ENCODE results near the gene CCDC57. TPM values are rescaled to one million over a fixed set of nuclear protein-coding genes. Genes with fewer than 3 reads are reported as not detected.

CCDC57 gene
- total RNA-seq, 1 donor from 2014 or later, result 37.2 TPM

- Mint-ChIP-seq H3K27ac (ENCODE audit: unreplicated experiment) (no peak overlapping the region), H3K9me3 (ENCODE audit: unreplicated experiment) (no peaks in the 10 kb centered on the region), H3K4me1 (ENCODE audit: unreplicated experiment) (peaks cover 3% of the 10 kb centered on the region), H3K36me3 (ENCODE audit: low read depth, unreplicated experiment) (no peaks in the 10 kb centered on the region), H3K4me3 (ENCODE audit: unreplicated experiment) (no peak overlapping the region), H3K27me3 (ENCODE audit: unreplicated experiment) (peaks cover 5% of the 10 kb centered on the region)
- no peak for TF ChIP-seq CTCF (IDR thresholded peaks at IDR 0.05; ENCODE audit: unreplicated experiment)
- peak; percentile 50 for DNase-seq (ENCODE audit: low spot score)
Measured at GRCh38 chr17:82228278-82228841, 15.7 kb upstream of the CCDC57 start.

GRCh38 chr17:82227629-82228277 lies 15.1 kb upstream of the CCDC57 start:
- no peak for DNase-seq (ENCODE audit: low spot score)
- Mint-ChIP-seq H3K27me3 (ENCODE audit: unreplicated experiment) (peaks cover 6% of the 10 kb centered on the region), H3K4me1 (ENCODE audit: unreplicated experiment) (peaks cover 2% of the 10 kb centered on the region), H3K9me3 (ENCODE audit: unreplicated experiment) (no peaks in the 10 kb centered on the region), H3K36me3 (ENCODE audit: low read depth, unreplicated experiment) (no peaks in the 10 kb centered on the region), H3K27ac (ENCODE audit: unreplicated experiment) (no peak overlapping the region), H3K4me3 (ENCODE audit: unreplicated experiment) (no peak overlapping the region)
- no peak for TF ChIP-seq CTCF (IDR thresholded peaks at IDR 0.05; ENCODE audit: unreplicated experiment)

GRCh38 chr17:82226809-82227628 lies 14.4 kb upstream of the CCDC57 start:
- no peak for TF ChIP-seq CTCF (IDR thresholded peaks at IDR 0.05; ENCODE audit: unreplicated experiment)
- no peak overlapping the region for H3K4me3 Mint-ChIP-seq (ENCODE audit: unreplicated experiment)
- DNase-seq (ENCODE audit: low spot score), result no peak

GRCh38 chr17:82226146-82226808 lies 13.6 kb upstream of the CCDC57 start:
- Mint-ChIP-seq H3K4me3 (ENCODE audit: unreplicated experiment) (no peak overlapping the region), H3K9me3 (ENCODE audit: unreplicated experiment) (no peaks in the 10 kb centered on the region), H3K27ac (ENCODE audit: unreplicated experiment) (no peak overlapping the region), H3K27me3 (ENCODE audit: unreplicated experiment) (peaks cover 6% of the 10 kb centered on the region), H3K4me1 (ENCODE audit: unreplicated experiment) (peaks cover 2% of the 10 kb centered on the region), H3K36me3 (ENCODE audit: low read depth, unreplicated experiment) (no peaks in the 10 kb centered on the region)
- TF ChIP-seq CTCF (IDR thresholded peaks at IDR 0.05; ENCODE audit: unreplicated experiment), result no peak
- DNase-seq (ENCODE audit: low spot score), result no peak

More at GRCh38 chr17:82226809-82227628, 14.4 kb upstream of the CCDC57 start:
- H3K27me3 Mint-ChIP-seq (ENCODE audit: unreplicated experiment), result peaks cover 6% of the 10 kb centered on the region
- H3K4me1 Mint-ChIP-seq (ENCODE audit: unreplicated experiment), result peaks cover 2% of the 10 kb centered on the region
- H3K9me3 Mint-ChIP-seq (ENCODE audit: unreplicated experiment), result no peaks in the 10 kb centered on the region
- no peaks in the 10 kb centered on the region for H3K36me3 Mint-ChIP-seq (ENCODE audit: low read depth, unreplicated experiment)
- no peak overlapping the region for H3K27ac Mint-ChIP-seq (ENCODE audit: unreplicated experiment)

Measured in endothelial cell (in vitro differentiated cells).